ENCODE data around the gene MACROH2A1.
A peak's percentile ranks its signal among the peaks of the same experiment; 100 is the strongest.

The MACROH2A1 gene

DNA sequence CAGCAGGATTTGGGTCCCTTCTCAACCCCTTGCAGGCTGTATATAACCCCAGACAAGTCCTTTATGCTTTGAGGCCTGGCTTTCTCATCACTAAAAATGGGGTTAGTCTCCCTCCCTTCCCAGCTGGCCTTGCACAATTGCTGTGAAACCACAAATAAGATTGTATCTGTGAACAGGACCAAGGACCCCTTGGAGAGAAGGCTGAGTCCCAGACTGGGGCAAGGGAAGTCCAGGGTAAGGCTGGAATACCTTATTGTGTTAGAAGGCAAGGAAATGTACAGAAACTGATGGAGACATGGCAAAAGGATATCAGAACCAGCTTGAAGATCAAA lies 11.4 kb downstream of the MACROH2A1 start:
- in situ Hi-C loops (cut with HindIII; ENCODE audit: low sequenced_read_pairs) = no loop called here
- TF ChIP-seq, protein P1, sequence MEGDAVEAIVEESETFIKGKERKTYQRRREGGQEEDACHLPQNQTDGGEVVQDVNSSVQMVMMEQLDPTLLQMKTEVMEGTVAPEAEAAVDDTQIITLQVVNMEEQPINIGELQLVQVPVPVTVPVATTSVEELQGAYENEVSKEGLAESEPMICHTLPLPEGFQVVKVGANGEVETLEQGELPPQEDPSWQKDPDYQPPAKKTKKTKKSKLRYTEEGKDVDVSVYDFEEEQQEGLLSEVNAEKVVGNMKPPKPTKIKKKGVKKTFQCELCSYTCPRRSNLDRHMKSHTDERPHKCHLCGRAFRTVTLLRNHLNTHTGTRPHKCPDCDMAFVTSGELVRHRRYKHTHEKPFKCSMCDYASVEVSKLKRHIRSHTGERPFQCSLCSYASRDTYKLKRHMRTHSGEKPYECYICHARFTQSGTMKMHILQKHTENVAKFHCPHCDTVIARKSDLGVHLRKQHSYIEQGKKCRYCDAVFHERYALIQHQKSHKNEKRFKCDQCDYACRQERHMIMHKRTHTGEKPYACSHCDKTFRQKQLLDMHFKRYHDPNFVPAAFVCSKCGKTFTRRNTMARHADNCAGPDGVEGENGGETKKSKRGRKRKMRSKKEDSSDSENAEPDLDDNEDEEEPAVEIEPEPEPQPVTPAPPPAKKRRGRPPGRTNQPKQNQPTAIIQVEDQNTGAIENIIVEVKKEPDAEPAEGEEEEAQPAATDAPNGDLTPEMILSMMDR (IDR thresholded peaks at IDR 0.05; ENCODE audit: low read depth, low read length, missing control alignments) = no peak
- no peak overlapping the region for H3K4me3 ChIP-seq (ENCODE audit: low read depth, low read length)
- no peak for DNase-seq (ENCODE audit: low read depth)

DNA sequence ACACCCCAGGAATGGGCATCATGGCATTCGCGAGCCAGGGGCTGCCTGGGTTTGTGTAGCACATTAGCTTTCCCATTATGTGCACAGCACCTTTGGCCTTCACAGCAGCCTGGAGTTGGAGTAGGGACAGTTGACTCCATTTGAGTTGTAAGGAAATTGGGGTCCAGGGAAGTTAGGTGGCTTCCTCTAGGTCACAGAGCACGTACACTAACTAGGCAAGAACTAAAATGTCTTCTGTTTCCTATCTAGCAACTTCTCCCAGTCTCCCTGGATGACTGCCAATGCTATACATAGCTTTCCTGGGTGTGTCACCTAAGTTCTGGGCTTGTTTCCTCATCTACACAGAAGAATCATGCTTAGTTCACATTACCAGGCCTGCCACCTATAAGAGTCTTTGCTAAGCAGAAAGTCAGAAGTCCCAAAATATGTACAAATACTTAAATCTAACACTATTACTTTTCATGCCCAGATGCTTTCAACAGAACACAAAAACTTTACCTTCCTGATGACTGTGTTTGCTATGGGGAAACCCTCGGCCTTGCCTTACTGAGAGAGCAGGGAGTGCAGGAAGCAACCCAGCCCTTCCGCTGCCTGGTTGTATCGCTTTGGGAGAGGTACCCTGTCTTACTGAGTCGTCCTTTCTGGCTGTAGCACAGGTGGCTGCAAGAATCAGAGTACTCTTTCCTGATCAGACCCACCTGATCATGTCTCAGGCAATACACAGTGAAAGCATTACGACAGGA lies 12.0 kb downstream of the MACROH2A1 start:
- TF ChIP-seq, protein P1 (IDR thresholded peaks at IDR 0.05; ENCODE audit: low read depth, low read length, missing control alignments) = no peak
- no peak overlapping the region for H3K4me3 ChIP-seq (ENCODE audit: low read depth, low read length)
- in situ Hi-C loops (cut with HindIII; ENCODE audit: low sequenced_read_pairs) = no loop called here
- DNase-seq (ENCODE audit: low read depth) = peak; percentile 66

DNA sequence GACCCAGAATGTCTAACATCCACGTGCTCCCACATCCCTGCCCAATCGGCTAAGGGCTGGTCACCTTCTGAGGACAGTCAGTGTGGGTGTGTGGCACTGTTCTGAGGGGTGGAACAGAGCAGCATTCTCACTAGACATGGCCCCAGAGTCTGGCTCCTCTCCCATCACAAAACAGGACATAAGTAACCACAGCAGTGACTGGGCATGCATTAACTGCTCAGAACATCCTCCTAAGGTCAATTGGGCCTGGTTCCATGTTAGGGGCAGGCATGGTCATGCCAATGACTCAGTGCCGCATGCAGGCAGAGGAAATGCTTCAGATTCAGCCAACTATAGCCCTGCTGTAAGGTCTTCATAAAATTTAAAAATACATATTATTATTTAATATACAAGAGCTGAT lies 12.9 kb downstream of the MACROH2A1 start:
- in situ Hi-C loops (cut with HindIII; ENCODE audit: low sequenced_read_pairs) = no loop called here
- no peak for DNase-seq (ENCODE audit: low read depth)

DNA sequence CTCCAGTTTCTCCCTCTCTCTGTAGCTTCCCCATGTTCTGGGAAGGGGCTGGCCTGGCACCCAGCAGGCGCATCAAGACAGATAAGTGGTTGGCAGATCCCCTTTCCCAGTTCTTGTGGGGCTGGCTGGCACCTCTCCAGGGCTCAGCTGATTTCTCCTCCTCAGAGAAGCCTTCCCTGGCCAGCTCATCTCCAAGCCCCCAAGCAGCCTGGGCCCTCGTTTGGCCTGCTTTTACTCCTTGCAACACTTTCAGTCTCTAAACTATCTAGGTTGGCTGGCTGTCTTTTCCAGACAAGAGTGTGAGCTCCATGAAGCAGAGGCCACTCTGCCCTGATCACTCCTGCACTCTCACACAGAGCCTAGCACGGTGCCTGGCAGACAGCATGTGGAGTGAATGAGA lies 13.5 kb downstream of the MACROH2A1 start:
- DNase-seq (ENCODE audit: low read depth) = no peak
- in situ Hi-C loops (cut with HindIII; ENCODE audit: low sequenced_read_pairs) = no loop called here
- H3K4me3 ChIP-seq (ENCODE audit: low read depth, low read length) = no peak overlapping the region
- TF ChIP-seq, protein P1 (IDR thresholded peaks at IDR 0.05; ENCODE audit: low read depth, low read length, missing control alignments) = no peak

More for the DNA sequence above, 12.9 kb downstream of the MACROH2A1 start:
- no peak overlapping the region for H3K4me3 ChIP-seq (ENCODE audit: low read depth, low read length)
- TF ChIP-seq, protein P1 (IDR thresholded peaks at IDR 0.05; ENCODE audit: low read depth, low read length, missing control alignments) = no peak

DNA sequence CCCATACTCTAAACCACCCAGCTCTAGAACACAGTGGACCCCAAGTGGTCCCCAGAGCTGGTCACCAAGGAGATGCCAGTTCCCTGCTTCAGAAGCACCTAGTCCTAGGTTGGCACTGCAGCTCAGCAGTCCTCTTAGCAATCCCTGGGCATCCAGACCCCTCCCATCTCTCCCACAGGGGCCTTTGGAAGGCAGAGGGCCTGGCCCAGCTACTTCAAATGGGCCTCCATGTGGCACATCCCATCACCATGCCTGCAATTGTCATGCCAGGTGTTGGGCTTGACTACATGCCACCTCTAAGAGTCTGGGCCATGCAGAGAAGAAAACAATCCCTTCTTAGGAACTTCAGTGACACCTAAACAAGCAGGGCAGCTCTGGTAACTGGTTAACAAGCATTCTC lies 14.1 kb downstream of the MACROH2A1 start:
- TF ChIP-seq, protein P1 (IDR thresholded peaks at IDR 0.05; ENCODE audit: low read depth, low read length, missing control alignments) = no peak
- in situ Hi-C loops (cut with HindIII; ENCODE audit: low sequenced_read_pairs) = no loop called here
- DNase-seq (ENCODE audit: low read depth) = no peak
- no peak overlapping the region for H3K4me3 ChIP-seq (ENCODE audit: low read depth, low read length)

DNA sequence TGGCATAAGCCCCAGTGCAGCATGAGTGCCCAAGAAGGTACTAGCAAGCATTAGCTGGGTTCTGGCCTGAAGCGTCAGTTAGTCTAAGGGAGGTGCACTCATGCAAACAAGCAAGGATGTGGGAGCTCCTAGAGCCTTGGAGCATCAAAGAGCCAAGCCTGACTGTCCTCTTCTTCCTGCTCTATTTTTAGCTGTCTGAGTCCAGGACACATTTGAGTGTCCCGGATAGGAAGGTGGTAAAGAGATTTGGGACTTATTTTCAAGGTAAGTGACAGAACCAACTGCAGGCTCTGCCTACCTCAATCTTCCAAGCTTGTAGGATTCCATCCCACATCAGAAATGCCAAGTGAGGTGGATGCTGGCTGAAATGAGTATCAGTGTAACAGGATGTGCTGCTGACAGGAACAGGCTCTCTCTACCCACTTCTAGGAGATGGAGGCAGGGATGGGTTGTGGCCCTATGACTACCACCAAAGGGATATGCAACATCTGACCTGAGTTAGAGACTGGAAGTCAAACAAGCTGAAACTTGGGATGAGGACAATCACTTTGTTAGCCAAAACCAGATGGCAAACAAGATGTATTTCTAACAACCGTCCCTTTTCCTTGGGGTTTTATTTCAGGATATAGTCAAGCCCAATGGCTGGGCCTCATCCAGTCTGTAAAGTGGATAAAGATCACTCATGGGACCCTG lies 15.1 kb downstream of the MACROH2A1 start:
- no peak for DNase-seq (ENCODE audit: low read depth)
- TF ChIP-seq, protein P1 (IDR thresholded peaks at IDR 0.05; ENCODE audit: low read depth, low read length, missing control alignments) = no peak
- in situ Hi-C loops (cut with HindIII; ENCODE audit: low sequenced_read_pairs) = no loop called here
- H3K4me3 ChIP-seq (ENCODE audit: low read depth, low read length) = no peak overlapping the region
